CD4-positive, CD25-positive, alpha-beta regulatory T cell (primary cell): ENCODE results near the gene EIF4E2. TPM values are rescaled to one million over a fixed set of nuclear protein-coding genes. Genes with fewer than 3 reads are reported as not detected.

Experiments
- ATAC-seq, 2 donors: fragments of 150-1000 bp; cut with Tn5 transposase; one replicate each; pipeline ENCODE4 v1.10.0; 2021; ENCODE audit warnings: low read depth in 2 of 2, moderate number of reproducible peaks in 2 of 2, moderate library complexity in 1 of 2
- DNase-seq, 3 donors: peaks; one replicate each; pipeline versions ENCODE4 v3.0.0 to v3.0.0-alpha.2; 2012 to 2022; ENCODE audit warnings: mixed read lengths in 1 of 3
- H3K27ac ChIP-seq: one replicate; pipeline ENCODE4 v1.7.0; 2013; ENCODE audit warnings: mild to moderate bottlenecking, low read length; ENCODE audit not compliant: insufficient read depth, poor library complexity, severe bottlenecking
- H3K27me3 ChIP-seq: one replicate; pipeline ENCODE4 v1.7.0; 2013; ENCODE audit warnings: low read length; ENCODE audit not compliant: control insufficient read depth, insufficient read depth
- H3K36me3 ChIP-seq: one replicate; pipeline ENCODE4 v1.7.0; 2013; ENCODE audit warnings: mild to moderate bottlenecking, low read length, moderate library complexity; ENCODE audit not compliant: control insufficient read depth, insufficient read depth
- H3K4me1 ChIP-seq: 2 replicates; pipeline ENCODE4 v1.7.0; 2013; ENCODE audit warnings: mild to moderate bottlenecking, low read length; ENCODE audit not compliant: insufficient read depth, control insufficient read depth, poor library complexity, severe bottlenecking
- H3K4me3 ChIP-seq: one replicate; pipeline ENCODE4 v1.7.0; 2013; ENCODE audit warnings: low read depth, mild to moderate bottlenecking, low read length, moderate library complexity
- H3K9me3 ChIP-seq, 2 experiments: 1 replicate in 1 of 2; 2 replicates in 1 of 2; pipeline ENCODE4 v1.7.0; 2013; ENCODE audit warnings: low read length in 2 of 2, mild to moderate bottlenecking in 1 of 2, moderate library complexity in 1 of 2; ENCODE audit not compliant: control insufficient read depth in 2 of 2
- H3K27ac Mint-ChIP-seq, 3 donors: one replicate each; pipeline ENCODE4 v1.8.0; 2020 to 2022; ENCODE audit warnings: mild to moderate bottlenecking in 3 of 3, mixed read lengths in 3 of 3, moderate library complexity in 2 of 3
- H3K27me3 Mint-ChIP-seq: one replicate; pipeline ENCODE4 v1.8.0; 2022; ENCODE audit warnings: mild to moderate bottlenecking, mixed read lengths
- H3K36me3 Mint-ChIP-seq: one replicate; pipeline ENCODE4 v1.8.0; 2020; ENCODE audit warnings: mixed read lengths
- H3K4me1 Mint-ChIP-seq, 4 donors: one replicate each; pipeline ENCODE4 v1.8.0; 2020 to 2022; ENCODE audit warnings: mixed read lengths in 4 of 4, mild to moderate bottlenecking in 1 of 4
- H3K4me3 Mint-ChIP-seq, 4 donors: one replicate each; pipeline ENCODE4 v1.8.0; 2020 to 2022; ENCODE audit warnings: mild to moderate bottlenecking in 4 of 4, mixed read lengths in 4 of 4, moderate library complexity in 3 of 4
- H3K9me3 Mint-ChIP-seq, 7 donors: one replicate each; pipeline ENCODE4 v1.8.0; 2020 to 2022; ENCODE audit warnings: mixed read lengths in 7 of 7, mild to moderate bottlenecking in 3 of 7, moderate library complexity in 2 of 7
- polyA plus RNA-seq, 4 donors: library from polyadenylated mRNA; unstranded; fragments of 300-500 nt; fragmentation: Illumina TruSeq; gene quantifications; one replicate each; pipeline ENCODE4 v1.2.3, GENCODE V29; 2021
- total RNA-seq: library from RNA; stranded (reverse); gene quantifications from one replicate; pipeline ENCODE4 v1.2.3, GENCODE V29; 2022

The EIF4E2 gene
- total and polyA plus RNA-seq, 5 donors from 2014 or later = 60.0 to 122 (median 94.0) TPM

DNA sequence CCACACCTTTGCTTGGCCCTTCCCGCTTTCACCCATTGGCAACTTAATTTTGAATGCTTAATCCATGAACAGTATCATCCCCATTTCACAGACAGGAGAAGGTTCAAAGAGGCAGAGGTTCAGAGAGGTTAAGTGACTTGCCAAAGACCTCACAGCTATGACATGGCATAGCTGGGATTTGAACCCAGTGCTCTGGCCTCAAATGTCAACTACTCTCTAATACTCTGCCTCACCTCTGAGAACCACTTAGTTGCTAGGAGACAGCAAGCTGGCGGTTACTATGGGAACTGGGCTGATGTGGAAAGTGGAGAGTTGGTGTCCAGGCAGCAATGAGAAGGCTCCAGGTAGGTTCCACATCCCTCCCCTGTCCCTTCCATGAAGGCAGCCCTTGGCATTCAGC is 46.1 kb upstream of the EIF4E2 start:
- no peaks in the 10 kb centered on the region for H3K9me3 Mint-ChIP-seq
- peaks cover 6% of the 10 kb centered on the region for H3K4me1 ChIP-seq
- peaks cover 44% of the 10 kb centered on the region for H3K27me3 Mint-ChIP-seq
- H3K36me3 ChIP-seq = no peaks in the 10 kb centered on the region
- H3K27ac ChIP-seq = no peak overlapping the region
- ATAC-seq (no peak), DNase-seq (no peak)
- H3K27me3 ChIP-seq = peaks cover 6% of the 10 kb centered on the region
- peaks cover 0 to 8% (median 0%) of the 10 kb centered on the region in 4 donors for H3K4me1 Mint-ChIP-seq
- peak overlapping the region in 1 of 3 donors; percentile 33 for H3K27ac Mint-ChIP-seq
- H3K9me3 ChIP-seq = no peaks in the 10 kb centered on the region
- no peak overlapping the region for H3K4me3 Mint-ChIP-seq
- H3K36me3 Mint-ChIP-seq = no peaks in the 10 kb centered on the region
- no peak overlapping the region for H3K4me3 ChIP-seq

DNA sequence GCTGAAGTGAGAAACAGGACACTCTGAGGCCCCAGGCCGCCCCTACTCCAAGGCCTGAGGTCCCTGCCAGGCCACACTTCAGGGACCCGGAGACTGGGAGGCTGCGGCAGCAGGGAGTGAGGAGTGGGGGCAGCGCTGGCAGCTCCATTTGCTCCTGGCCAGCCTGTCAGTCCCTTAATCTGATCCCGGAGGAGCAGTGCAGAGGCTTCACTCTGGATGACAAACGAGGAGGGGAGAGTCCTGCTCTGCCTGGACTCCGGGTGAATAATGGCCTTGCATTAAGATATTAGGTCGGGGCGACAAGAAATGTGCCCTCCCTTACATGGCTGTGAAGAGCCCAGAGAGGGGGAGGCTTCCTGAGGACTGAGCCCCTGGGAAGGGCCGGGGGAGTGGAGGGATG is 44.6 kb upstream of the EIF4E2 start:
- Histone ChIP-seq H3K9me3 (no peaks in the 10 kb centered on the region), H3K27me3 (peaks cover 6% of the 10 kb centered on the region), H3K36me3 (no peaks in the 10 kb centered on the region), H3K27ac (no peak overlapping the region), H3K4me3 (no peak overlapping the region), H3K4me1 (peaks cover 6% of the 10 kb centered on the region)
- Mint-ChIP-seq H3K36me3 (no peaks in the 10 kb centered on the region), H3K9me3 (no peaks in the 10 kb centered on the region), H3K4me3 (no peak overlapping the region), H3K4me1 (peaks cover 0 to 8% (median 0%) of the 10 kb centered on the region in 4 donors), H3K27me3 (peaks cover 43% of the 10 kb centered on the region), H3K27ac (no peak overlapping the region)
- no peak for DNase-seq
- no peak for ATAC-seq

GRCh38 chr2:232506709-232507108 is 43.8 kb upstream of the EIF4E2 start:
- Histone ChIP-seq H3K4me1 (peaks cover 6% of the 10 kb centered on the region), H3K4me3 (no peak overlapping the region), H3K27me3 (peaks cover 6% of the 10 kb centered on the region), H3K36me3 (no peaks in the 10 kb centered on the region), H3K27ac (no peak overlapping the region), H3K9me3 (no peaks in the 10 kb centered on the region)
- Mint-ChIP-seq H3K4me1 (peaks cover 0 to 8% (median 0%) of the 10 kb centered on the region in 4 donors), H3K36me3 (no peaks in the 10 kb centered on the region), H3K9me3 (no peaks in the 10 kb centered on the region), H3K27me3 (peaks cover 34% of the 10 kb centered on the region), H3K4me3 (no peak overlapping the region), H3K27ac (no peak overlapping the region)
- no peak for DNase-seq
- no peak for ATAC-seq

DNA sequence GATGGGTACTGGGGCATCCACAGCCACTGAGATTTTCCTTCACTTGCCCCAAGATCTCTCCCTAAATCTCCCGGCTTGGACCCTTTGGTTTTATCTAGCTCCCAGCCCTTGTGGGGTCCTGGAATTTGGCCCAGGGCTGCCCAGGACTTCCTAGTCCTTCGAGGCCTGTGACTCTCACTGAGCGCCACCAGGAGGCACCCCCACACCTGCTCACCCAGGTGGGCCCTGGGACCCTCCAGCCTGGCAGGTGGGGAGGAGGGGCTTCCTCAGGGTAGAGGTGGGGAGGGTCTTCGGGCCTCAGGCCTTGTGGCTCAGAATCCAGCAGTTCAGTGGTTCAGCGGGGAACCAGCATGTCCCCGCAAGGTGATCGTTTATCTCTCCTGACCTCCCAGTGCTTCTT is 42.2 kb upstream of the EIF4E2 start:
- Histone ChIP-seq H3K9me3 (no peaks in the 10 kb centered on the region), H3K27ac (no peak overlapping the region), H3K4me1 (peaks cover 3% of the 10 kb centered on the region), H3K4me3 (no peak overlapping the region), H3K27me3 (peaks cover 6% of the 10 kb centered on the region), H3K36me3 (no peaks in the 10 kb centered on the region)
- peaks cover 0 to 4% (median 0%) of the 10 kb centered on the region in 4 donors for H3K4me1 Mint-ChIP-seq
- ATAC-seq (no peak), DNase-seq (no peak)
- no peak overlapping the region for H3K27ac Mint-ChIP-seq
- no peaks in the 10 kb centered on the region for H3K36me3 Mint-ChIP-seq
- no peaks in the 10 kb centered on the region for H3K9me3 Mint-ChIP-seq
- peaks cover 28% of the 10 kb centered on the region for H3K27me3 Mint-ChIP-seq
- H3K4me3 Mint-ChIP-seq = no peak overlapping the region

- no peak overlapping the region for H3K4me3 ChIP-seq
- no peaks in the 10 kb centered on the region for H3K9me3 ChIP-seq
- H3K36me3 Mint-ChIP-seq = no peaks in the 10 kb centered on the region
- no peak overlapping the region for H3K4me3 Mint-ChIP-seq
- H3K27me3 Mint-ChIP-seq = peaks cover 15% of the 10 kb centered on the region
- no peaks in the 10 kb centered on the region for H3K27me3 ChIP-seq
- H3K27ac Mint-ChIP-seq = no peak overlapping the region
- no peaks in the 10 kb centered on the region for H3K4me1 Mint-ChIP-seq
- H3K27ac ChIP-seq = no peak overlapping the region
- H3K4me1 ChIP-seq = no peaks in the 10 kb centered on the region
- DNase-seq = no peak
- H3K9me3 Mint-ChIP-seq = no peaks in the 10 kb centered on the region
- no peak for ATAC-seq
- H3K36me3 ChIP-seq = no peaks in the 10 kb centered on the region
Measured at GRCh38 chr2:232511336-232511890, 39.1 kb upstream of the EIF4E2 start.

DNA sequence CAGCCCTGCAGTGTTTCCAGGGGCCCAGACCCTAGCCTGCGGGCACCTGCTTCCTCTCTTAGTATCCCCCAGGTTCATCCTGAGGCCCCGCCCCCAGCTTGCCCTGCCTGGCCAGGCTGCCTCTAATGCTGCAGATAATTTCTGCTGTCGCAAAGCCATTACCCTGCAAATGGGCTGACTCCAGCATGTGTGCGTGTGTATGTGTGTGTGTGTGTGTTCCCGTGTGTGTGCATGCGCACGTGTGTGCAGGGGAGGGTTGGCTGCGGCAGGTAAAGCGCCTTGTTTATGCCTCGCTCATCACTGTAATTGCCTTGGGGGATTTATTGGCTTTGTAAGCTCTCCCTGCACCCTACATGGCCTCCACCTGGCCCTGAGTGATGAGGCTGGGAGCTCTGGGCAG is 37.9 kb upstream of the EIF4E2 start:
- Histone ChIP-seq H3K9me3 (no peaks in the 10 kb centered on the region), H3K4me3 (no peak overlapping the region), H3K4me1 (no peaks in the 10 kb centered on the region), H3K27ac (no peak overlapping the region), H3K27me3 (no peaks in the 10 kb centered on the region), H3K36me3 (no peaks in the 10 kb centered on the region)
- Mint-ChIP-seq H3K9me3 (no peaks in the 10 kb centered on the region), H3K27me3 (peaks cover 25% of the 10 kb centered on the region), H3K4me1 (no peaks in the 10 kb centered on the region), H3K36me3 (no peaks in the 10 kb centered on the region), H3K27ac (no peak overlapping the region), H3K4me3 (no peak overlapping the region)
- ATAC-seq (no peak), DNase-seq (no peak)

GRCh38 chr2:232513353-232513752 is 37.1 kb upstream of the EIF4E2 start:
- Histone ChIP-seq H3K4me1 (no peaks in the 10 kb centered on the region), H3K27me3 (no peaks in the 10 kb centered on the region), H3K27ac (no peak overlapping the region), H3K36me3 (no peaks in the 10 kb centered on the region), H3K9me3 (no peaks in the 10 kb centered on the region), H3K4me3 (no peak overlapping the region)
- no peak overlapping the region for H3K27ac Mint-ChIP-seq
- no peaks in the 10 kb centered on the region for H3K9me3 Mint-ChIP-seq
- no peak overlapping the region for H3K4me3 Mint-ChIP-seq
- H3K4me1 Mint-ChIP-seq = no peaks in the 10 kb centered on the region
- DNase-seq (no peak), ATAC-seq (no peak)
- peaks cover 25% of the 10 kb centered on the region for H3K27me3 Mint-ChIP-seq
- no peaks in the 10 kb centered on the region for H3K36me3 Mint-ChIP-seq

DNA sequence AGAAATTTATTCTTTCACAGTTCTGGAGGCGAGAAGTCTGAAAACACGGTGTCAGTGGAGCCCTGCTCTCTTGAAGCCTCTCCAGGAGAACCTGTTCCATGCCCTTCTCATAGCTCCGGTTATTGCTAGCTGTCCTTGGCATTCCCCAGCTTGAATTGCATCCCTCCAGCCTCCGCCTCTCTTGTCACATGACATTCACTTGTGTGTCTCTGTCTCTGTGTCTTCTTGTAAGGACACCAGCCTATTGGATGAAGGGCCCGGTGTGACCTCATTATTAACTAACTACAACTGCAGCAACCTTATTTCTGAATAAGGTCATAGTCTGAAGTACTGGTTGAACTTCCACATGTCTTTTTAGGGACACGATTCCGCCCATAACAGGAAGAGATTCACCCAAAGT is 34.9 kb upstream of the EIF4E2 start:
- Histone ChIP-seq H3K4me3 (no peak overlapping the region), H3K27me3 (no peaks in the 10 kb centered on the region), H3K4me1 (no peaks in the 10 kb centered on the region), H3K36me3 (no peaks in the 10 kb centered on the region), H3K9me3 (no peaks in the 10 kb centered on the region), H3K27ac (no peak overlapping the region)
- no peaks in the 10 kb centered on the region for H3K9me3 Mint-ChIP-seq
- no peaks in the 10 kb centered on the region for H3K36me3 Mint-ChIP-seq
- H3K4me3 Mint-ChIP-seq = no peak overlapping the region
- no peak for ATAC-seq
- H3K27ac Mint-ChIP-seq = no peak overlapping the region
- no peaks in the 10 kb centered on the region for H3K4me1 Mint-ChIP-seq
- H3K27me3 Mint-ChIP-seq = peaks cover 32% of the 10 kb centered on the region
- DNase-seq = no peak
